Measurements from ENCODE around the gene PDSS1. TPM values are rescaled to one million over a fixed set of nuclear protein-coding genes. Genes with fewer than 3 reads are reported as not detected.

PDSS1 gene
- total and polyA plus RNA-seq, 9 of the 15 experiments (the other 6 are each of a cell fraction or from before 2014, with no cell fraction given) = 11.0 to 59.5 (median 45.3) TPM

- TF ChIP-seq ARID4B (CRISPR knock-in tag; IDR thresholded peaks at IDR 0.05) = no peak
- TF ChIP-seq RBM14 (IDR thresholded peaks at IDR 0.05; ENCODE audit: borderline replicate concordance, insufficient read depth, low read depth, low read length) = no peak
- TF ChIP-seq CHD2 (IDR thresholded peaks at IDR 0.05; ENCODE audit: low read depth, low read length) = no peak
Observed at GRCh38 chr10:26679588-26679987, 17.9 kb upstream of the PDSS1 start (continued).

- DNase-seq (ENCODE audit: extremely low read depth in 1 of 4, low spot score in 3 of 4) (no peak), FAIRE-seq (no peak), ATAC-seq (no peak)
- in situ Hi-C loops (cut with MboI) (no loop called here), intact Hi-C loops (cut with micrococcal nuclease) (no loop called here)
- Histone ChIP-seq H3K36me3 (ENCODE audit: control insufficient read depth, insufficient read depth, low read length) (no peaks in the 10 kb centered on the region), H3K9me3 (replicated peaks; ENCODE audit: control insufficient read depth, insufficient read depth, low read depth, low read length) (no peaks in the 10 kb centered on the region), H3K9ac (ENCODE audit: insufficient read depth in 1 of 2, low read depth in 2 of 2, low read length in 2 of 2) (no peak overlapping the region), H2AFZ (ENCODE audit: low read depth, low read length) (no peak overlapping the region), H3K79me2 (ENCODE audit: control insufficient read depth, insufficient read depth, low read length) (no peaks in the 10 kb centered on the region), H3K4me1 (replicated peaks in 1 of 2; ENCODE audit: control insufficient read depth in 2 of 2, insufficient read depth in 2 of 2, low read length in 2 of 2) (no peaks in the 10 kb centered on the region; a peak in 1 of 5 replicates), H4K20me1 (replicated peaks; ENCODE audit: control insufficient read depth, insufficient read depth, low read length) (no peaks in the 10 kb centered on the region), H3K4me2 (ENCODE audit: insufficient read depth, low read length) (no peak overlapping the region), H3K27me3 (ENCODE audit: control insufficient read depth in 2 of 2, insufficient read depth in 2 of 2, low read length in 2 of 2) (no peaks in the 10 kb centered on the region), H3K27ac (ENCODE audit: extremely low read depth, low read depth, low read length) (no peak overlapping the region), H3K4me3 (no peak overlapping the region), H3K9me1 (ENCODE audit: control insufficient read depth, insufficient read depth, low read length) (no peaks in the 10 kb centered on the region)
- CTCF ChIA-PET (ENCODE audit: low intra/inter-chr PET ratio) = no interaction called here
- WGBS (ENCODE audit: insufficient coverage, low coverage, missing lambda C conversion rate) = 21% methylated on average over 1 of the region's 1 CpG
- no TSS peak for BruUV-seq (replicated peaks)
- POLR2A ChIA-PET = no interaction called here
- TF ChIP-seq HNRNPLL (IDR thresholded peaks at IDR 0.05; ENCODE audit: low read depth, low read length, poor library complexity, severe bottlenecking) (no peak), ZNF436 (CRISPR knock-in tag; IDR thresholded peaks at IDR 0.05) (no peak), HDAC2 (IDR thresholded peaks at IDR 0.05) (no peak), XRCC4 (IDR thresholded peaks at IDR 0.05; ENCODE audit: extremely low read depth, insufficient read depth, insufficient read length) (no peak), ZFX (CRISPR knock-in tag; IDR thresholded peaks at IDR 0.05) (no peak), JUND (IDR thresholded peaks at IDR 0.05; ENCODE audit: borderline replicate concordance, low read depth, low read length) (no peak), JUND (tag; IDR thresholded peaks at IDR 0.05; ENCODE audit: borderline replicate concordance, low read depth, low read length) (no peak), BRCA1 (IDR thresholded peaks at IDR 0.05) (no peak), BRCA1 (CRISPR knock-in tag; IDR thresholded peaks at IDR 0.05) (no peak), CBX2 (IDR thresholded peaks at IDR 0.05; ENCODE audit: insufficient read depth, low read length, poor library complexity, severe bottlenecking) (no peak)
Observed at GRCh38 chr10:26681076-26681475, 16.4 kb upstream of the PDSS1 start.

All from K562 (cell line).